Ammon's horn (tissue), 1 donor: ENCODE results near the gene RHBDF2.
"Not testable (repeated sequence)": the region's sequence is repeated elsewhere in the genome, so short reads cannot be mapped to it uniquely, and the experiment has no call there.

Experiments
- DNase-seq: peaks from one replicate; pipeline ENCODE4 v3.0.0-alpha.2; 2016; ENCODE audit warnings: low spot score

The RHBDF2 gene

DNA sequence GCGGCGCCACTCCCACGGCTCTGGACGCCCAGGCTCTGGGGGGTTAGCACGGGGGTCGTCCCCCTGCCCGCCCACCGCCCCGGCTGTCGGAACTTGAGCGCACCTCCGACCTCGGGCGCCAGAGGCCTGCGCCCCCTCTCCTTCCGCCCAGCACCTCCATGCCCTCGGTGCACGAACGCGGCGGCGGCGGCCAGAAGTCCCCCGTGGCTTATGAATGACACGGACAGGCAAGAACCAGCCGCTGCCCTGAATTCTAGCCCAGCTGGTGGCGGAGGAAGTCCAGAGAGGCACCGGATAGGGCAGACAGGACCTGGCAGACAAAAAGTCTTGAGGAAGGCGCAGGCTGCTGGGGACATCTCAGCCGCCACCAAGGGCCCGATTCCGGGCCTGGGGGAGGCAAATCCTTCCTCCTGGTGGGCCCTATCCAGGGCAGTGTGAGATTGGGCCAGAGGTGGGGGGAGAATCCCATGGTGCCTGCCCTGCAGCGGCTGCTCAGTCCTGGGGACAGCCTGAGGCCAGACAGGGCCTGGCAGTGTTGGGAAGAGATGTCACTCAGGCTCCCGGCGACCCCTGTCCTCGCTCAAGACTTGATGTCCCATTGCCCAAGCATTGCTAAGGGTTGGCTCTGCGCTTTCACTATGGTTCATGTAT lies 37.2 kb upstream of the RHBDF2 start:
- DNase-seq, result no peak

DNA sequence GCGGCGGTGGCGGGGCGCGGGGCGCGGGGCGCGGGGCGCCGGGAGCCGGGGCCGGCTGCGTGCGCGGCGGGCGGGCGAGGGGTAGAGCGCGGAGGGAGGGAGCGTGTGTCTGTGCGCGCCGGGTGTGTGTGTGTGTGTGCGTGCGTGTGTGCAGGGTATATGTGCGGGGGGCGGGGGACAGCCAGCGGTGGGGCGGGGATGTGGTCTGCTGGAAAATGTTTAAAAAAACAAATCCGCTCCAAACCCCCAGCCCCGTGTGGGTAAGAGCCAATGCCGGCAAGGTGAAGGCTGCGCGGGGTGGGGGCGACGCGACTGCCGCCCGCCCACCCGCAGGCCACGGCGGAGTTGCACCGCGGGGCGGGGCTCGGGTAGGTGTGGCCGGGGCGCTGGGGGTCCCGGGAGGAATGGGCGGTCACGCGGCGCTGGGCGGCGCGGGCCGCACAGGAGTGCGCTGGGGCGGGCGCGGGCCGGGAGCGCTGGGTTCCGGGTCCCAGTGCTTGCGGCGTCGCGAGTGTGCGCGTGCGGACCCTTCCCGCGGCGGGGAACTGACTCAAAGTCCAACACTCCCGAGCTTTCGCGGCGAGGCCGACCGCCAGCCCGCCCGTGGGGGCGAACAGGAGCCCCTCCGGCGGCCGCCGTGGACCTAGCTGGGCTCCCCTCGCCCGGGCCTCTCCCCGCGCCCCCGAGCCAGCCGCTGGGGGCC lies 36.5 kb upstream of the RHBDF2 start, which contains the start of gene CYGB:
TSS of gene CYGB (minus strand) at position 132 of the 703 bp plus-strand sequence. CDS start 167 bp downstream, outside the sequence.
- DNase-seq, result no peak

DNA sequence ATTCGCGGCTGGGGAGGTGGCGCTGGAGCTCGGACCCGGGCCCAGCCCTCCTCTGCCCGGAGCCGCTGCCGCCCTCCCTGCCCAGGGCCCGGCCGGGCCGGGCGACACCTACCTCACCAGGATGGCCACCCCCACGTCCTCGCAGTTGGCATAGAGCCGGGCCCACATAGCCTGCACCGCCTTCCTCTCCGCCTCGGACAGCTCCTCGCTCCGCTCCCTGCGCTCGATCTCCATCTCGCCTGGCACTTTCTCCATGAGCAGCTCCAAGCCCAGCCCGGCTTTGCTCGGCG lies 36.0 kb upstream of the RHBDF2 start:
- DNase-seq, result no peak

DNA sequence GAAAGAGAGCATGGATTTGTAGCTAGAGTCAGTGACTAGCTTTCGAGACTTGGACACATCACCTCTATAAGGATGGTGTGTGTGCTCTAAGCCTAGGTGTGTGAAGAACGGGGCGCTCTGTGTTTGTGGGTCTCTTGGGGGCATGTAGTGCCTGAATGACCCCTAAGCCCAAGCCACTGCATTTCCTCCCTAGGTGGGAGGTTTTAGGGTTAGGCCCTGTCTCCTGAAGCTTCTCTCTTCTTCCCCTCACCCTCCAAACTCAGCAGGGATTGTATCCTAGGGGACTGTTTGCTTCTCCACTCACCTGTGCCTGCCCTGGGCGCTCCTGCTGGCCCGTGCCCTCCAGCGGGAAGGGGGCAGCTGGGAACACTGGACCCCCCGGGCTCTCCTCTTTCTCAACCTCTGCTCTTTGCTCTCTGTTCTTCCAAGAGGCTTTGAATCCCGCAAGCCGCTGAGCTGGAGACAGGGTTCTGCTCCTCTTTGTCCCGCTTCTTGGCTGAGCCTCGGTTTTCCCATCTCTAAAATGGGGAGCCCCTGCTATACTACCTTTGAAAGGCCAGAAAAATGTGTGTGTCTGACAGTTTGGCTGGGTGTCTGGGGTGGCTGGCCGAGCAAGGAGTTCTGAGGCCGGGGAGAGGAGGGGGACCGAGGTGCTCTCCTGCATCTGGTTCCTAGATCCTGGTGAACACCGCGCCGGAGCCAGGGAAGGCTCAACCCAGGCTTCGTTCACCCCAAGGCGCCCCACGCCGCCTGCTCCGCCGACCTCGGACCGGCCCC lies 35.5 kb upstream of the RHBDF2 start:
- no peak for DNase-seq

DNA sequence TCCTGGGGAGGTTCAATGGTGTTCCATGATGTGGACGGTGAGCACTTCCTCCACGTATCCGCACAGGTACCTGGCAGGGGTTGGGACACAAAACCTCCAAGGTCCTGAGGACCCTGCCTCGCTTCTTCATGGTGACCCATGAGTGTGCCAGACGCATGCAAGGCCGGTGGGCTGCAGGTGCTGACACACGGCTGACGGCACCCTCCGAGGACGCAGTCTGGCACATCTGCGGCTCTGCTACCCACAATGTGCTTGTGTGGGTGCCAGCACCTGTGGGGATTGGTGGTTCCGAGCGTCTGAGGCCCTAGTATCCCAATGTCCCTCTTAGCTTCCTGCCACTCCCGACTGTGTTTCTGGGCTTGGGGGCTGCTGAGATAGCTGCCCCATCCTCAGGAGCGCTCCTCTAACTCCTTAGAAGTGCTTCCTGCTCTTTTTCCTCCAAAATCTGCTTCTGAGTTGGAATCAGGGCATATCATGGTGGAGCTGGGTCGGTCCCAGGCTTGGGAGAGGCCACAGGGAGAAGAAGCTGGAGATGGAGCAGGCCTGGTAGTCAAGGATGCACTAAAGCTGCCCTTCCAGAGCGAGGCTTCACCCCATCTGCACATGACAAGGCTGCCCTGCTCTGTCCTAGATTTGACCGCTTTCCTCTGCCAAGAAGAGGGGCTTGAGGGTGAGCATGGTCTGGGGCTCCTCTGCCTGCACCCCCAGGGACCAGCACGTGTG lies 34.7 kb upstream of the RHBDF2 start:
- DNase-seq, result no peak

DNA sequence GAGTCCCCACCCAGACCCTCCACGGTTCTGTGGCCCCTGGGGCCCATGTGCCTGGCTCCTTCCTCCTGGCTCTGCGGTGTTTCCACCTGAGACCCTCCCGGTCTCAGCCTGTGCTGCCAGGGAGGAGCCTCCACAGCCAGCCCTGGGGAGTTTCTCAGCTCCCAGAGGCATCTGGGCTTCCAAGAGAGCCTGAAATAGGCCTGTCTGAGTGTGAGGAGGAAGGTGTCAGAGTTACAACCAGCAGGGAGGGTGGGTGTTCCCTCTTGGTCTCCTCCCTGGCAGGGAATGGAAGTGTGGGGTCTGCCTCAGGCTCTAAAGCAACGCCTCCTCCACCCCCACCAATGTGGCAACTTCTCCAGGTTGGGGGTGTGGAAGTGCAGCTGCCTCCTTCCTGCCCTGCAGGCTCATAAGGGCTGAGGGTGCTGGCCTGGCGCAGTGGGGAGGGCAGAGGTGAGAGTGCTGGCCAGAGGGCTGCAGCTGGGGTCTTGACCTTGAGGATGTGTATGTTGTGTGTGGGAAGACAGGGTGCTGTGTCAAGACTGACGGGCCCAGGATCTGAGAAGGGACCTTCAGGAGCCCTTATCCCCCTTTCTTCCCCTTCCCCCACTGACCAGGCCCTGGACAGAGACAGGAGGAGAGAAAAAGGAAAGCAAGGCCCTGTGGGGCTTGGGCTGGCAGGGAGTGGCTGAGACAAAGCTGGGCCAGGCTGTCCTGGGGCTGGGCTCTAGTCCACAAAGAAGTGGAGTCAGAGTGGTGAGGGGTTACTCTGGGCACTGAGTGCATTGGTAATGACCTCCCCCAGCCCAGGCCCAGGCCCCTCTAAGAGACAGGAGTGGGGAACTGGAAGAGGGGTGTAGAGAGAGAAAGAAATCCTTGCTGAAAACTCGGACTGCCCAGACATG lies 33.9 kb upstream of the RHBDF2 start:
- DNase-seq, result no peak

DNA sequence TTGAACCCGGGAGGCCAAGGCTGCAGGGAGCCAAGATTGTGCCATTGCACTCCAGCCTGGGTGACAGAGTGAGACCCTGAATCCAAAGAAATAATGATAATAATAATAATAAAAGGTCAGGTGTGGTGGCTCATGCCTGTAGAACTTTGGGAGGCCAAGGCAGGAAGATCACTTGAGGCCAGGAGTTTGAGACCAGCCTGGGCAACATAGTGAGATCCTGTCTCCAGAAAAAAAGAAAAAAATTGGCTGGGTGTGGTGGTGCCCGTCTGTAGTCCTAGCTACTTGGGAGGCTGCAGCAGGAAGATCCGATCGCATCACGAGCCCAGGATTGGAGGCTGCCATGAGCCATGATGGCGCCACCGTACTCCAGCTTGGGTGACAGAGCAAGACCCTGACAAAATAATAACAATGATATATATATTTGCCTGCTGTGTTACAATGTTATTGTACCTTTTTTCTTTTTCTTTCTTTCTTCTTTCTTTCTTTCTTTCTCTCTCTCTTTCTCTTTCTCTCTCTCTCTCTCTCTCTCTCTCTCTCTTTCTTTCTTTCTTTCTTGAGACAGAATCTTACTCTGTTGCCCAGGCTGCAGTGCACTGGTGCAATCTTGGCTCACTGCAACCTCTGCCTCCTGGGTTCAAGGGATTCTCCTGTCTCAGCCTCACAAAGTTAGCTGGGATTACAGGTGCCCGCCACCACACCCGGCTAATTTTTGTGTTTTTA lies 32.6 kb upstream of the RHBDF2 start:
- DNase-seq, result not testable (repeated sequence)

DNA sequence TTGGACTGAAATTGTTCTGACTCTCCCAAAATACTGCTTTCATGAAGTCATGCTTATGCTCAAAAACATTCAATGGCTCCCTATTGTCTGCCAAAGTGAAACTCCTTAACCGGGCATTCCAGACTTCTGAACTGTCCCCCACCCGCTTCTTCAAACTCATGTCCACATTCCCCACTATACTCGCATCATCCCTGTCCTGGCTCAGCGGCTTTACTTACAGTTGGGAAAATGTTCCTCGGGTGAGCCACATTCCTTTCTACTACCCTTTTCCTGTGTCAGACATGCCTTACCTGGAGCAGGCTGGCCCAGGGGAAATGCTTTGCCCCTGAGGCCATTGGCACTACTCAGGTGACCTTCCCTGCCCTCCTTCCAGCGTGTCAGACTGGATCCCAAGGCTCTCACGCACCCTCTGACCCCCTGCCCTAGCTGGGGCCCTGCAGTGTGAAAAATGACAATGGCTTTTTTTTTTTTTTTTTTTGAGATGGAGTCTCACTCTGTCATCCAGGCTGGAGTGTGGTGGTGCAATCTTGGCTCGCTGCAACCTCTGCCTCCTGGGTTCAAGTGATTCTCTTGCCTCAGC lies 30.9 kb upstream of the RHBDF2 start:
- DNase-seq, result no peak

DNA sequence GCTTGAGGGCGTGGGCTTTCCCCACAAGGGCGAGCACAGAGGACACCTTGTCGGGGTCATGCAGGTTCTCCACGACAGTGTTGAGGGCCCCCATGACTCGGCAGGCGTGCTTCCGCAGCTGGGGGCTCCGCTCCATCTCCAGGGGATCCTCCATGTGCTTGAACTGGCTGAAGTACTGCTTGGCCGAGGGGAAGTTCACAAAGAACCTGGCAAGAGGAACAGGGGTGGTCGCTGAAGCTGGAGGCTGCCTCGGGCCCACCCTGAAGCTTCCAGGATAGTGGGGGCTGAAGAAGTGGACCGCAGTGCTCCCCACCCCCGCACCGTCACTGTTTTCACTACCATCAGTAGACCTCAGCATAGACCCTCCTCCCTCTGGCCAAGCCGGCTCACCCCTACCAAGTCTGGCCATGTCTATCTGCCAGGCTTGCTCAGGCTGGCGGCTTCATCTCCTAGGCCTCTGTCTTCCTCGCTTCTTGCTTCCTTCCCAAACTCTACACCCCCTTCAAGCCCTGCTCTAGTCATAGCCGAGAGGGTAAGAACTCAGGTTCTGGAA lies 30.3 kb upstream of the RHBDF2 start:
- DNase-seq, result no peak

DNA sequence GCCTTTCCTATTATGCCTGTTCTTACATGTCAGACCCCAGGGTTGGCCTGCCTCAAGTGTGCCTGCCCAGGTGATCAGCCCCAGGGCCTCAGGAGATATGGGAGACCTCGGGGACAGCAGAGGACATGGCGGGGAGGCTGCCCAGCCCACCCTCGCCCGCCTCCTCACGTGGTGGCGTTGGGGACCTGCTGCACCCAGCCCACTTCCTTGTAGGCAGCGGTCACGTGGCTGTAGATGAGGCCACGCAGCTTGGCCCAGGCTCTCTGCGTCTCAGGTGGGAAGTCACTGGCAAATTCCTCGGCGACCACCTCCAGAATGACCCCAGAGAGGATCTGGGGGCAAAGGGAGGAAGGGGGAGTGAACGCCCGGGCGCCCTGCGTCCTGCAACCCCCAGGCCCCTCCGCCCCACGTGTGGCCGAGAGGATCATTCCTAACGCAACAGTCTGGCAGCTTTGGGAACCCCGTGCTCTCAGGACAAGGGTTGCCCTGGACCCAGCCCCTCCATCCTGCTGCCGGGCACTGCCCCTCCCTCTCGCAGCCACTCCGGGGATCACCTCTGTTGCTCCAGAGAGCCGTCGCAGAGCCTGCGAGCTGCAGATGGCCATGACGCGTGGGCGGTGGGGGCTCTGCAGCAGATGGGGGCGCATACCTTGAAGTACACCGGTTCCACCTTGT lies 29.7 kb upstream of the RHBDF2 start:
- DNase-seq, result no peak

DNA sequence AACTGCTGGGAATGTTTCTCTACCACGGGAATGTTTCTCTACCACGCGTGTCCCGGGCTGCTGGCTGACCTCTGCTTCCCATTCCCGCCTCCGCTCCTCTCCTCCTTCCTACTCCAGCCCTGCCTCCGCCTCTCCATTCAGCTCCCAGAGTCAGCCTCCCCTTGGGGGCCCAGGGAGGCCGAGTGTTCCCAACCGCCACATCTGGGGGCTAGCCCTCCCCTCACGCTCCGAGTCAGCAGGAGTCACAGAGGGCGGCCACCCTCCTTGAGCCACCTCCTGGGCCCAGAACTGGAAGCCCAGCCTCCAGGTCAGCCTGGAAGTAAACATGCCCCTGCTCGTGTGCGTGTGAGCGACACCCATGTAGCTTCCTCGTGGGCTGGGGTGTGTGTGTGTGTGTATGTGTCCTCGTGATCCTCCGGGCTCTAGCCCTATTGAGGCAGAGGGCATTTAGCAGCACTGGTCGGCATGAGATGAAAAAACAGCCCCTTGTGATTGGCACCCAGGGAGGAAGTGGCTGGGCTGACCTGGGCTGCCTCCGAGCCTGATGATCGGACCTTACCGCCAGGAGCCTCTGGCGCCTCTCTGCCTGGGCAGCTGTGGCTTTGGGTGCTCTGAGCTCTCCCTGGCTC lies 29.0 kb upstream of the RHBDF2 start:
- no peak for DNase-seq

DNA sequence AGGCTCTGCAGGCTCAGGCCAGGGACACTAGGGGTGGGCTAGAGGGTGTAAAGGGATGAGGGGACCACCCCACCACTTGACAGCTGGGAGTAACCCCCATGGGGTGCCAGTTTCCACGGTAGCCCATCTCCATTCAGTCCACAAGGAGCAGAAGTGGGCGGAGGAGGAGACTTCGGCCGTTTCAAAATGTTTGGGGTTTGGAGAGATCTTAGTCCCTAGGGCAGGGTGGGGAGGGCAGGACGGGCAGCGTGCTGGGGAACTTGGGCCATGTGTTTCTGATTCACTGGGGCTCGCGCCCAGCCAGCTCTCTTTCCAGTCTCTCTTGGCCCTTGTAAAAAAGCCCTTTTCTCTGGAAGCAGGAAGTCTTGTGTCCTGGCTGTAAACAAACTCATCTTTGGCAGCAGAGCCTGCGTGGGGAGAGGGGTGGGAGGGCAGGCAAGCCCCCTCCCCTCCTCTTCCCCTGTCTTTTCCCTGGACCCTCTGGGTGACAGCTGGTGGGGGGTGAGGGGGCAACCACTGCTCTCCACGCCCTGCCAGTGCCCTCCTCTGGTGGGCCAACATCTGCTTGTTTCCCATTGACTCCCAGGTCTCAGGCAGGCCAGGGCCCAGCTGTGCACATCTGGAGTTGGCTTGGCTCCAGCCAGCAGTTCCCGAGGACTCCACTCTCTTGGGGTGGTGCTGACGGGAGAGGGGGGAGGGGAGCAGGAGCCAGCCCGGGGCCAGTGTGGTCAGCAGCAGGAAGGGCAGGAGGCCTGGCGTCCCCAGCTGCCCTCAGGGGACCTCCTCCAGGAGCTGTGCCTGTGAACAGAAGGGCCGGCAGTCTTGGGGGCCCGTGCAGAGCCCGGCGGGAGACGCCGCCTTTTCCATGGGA lies 28.2 kb upstream of the RHBDF2 start:
- peak; percentile 66 for DNase-seq

DNA sequence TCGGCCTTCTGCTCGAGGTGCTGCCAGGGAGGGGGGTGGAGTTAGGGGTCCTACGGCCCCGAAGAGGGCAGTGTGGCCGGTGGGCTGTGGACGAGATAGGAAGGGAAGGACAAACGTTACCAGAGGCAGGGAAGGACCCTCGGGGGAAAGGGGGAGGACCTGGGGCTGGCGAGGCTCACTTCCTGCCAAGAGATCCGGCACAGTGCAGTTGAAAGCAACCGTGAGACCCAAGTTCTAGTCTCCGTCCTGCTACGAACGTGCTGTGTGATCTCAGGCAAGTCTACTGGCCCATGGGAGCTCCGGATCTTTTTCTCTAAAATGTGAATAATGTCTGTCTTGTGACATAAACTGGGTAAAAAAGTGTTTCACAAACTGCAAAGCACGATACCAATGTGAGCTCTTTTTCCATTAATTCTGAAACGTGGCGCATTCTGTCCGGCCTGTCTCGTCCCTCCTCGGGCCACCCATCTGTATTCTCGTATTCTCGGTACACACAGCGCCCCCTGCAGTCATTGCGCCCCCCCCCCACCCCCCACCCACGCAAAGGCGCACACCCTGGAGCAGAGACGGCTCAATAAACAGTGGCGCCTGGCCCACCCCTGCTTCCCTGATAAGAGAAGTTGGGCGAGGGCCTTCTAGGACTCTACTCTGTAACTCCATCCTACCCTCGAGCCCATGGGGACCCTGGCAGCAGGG lies 27.5 kb upstream of the RHBDF2 start:
- no peak for DNase-seq

DNA sequence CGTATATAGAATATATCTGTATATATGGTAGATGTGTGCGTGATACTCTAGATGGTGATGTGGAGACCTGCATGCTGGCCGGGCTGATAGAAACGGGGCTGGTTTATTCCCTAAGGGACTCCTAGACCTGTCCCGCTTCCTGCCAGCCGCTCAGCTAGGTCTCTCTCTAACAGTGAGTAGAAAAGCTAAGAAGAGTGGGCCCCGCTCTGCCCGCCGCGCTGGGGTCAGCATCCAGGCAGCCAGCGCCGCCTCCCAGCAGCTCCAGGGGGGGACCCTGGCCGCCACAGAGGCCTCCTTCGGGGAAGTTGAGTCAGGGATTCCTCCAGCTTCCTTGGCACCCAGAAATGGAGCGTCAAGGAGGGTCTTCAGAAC lies 26.9 kb upstream of the RHBDF2 start:
- DNase-seq, result no peak

DNA sequence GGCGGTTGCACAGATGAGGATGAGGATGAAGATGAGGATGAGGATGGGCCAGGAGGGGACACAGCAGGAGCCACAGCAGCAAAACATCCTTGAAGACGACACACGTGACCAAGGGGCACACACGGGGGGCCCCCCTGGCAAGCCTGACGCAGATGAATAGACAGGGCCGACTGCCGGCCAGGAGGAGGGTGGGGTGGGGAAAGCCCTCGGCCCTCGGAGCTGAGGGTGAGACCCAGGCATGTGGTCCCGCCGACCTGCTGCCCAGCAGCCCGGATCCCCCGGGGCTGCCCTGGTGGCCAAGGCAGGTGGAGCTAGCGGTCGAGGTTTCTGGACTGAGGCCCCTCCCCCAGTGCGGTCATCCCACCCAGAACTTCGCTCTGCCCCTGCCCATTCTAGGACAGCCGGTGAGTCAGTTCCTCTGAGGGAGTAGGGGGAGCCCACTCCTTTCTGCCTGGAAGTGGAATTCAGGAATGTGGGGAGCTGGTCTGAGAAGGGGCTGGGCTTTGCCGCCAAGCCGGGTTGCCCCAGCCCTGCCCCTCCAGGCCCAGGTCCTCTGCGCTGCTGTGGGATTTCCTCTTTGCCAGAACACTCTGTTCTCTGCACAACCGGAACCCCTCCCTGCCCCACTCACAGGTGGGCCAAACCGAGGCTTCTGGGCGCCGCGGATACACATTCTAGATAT lies 26.3 kb upstream of the RHBDF2 start:
- no peak for DNase-seq

DNA sequence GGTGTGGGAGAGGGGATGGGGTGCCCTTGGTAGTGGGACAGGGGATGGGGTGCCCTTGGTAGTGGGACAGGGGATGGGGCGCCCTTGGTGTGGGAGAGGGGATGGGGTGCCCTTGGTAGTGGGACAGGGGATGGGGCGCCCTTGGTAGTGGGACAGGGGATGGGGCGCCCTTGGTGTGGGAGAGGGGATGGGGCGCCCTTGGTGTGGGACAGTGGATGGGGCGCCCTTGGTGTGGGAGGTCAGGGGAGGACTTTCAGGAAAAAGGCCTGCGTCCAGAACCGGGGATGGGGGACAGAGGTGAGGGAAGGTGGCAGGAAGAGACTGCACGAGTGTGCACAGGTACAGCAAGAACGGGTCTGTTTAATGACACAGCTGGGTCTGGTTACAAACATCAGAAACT lies 25.8 kb upstream of the RHBDF2 start:
- DNase-seq, result not testable (repeated sequence)

DNA sequence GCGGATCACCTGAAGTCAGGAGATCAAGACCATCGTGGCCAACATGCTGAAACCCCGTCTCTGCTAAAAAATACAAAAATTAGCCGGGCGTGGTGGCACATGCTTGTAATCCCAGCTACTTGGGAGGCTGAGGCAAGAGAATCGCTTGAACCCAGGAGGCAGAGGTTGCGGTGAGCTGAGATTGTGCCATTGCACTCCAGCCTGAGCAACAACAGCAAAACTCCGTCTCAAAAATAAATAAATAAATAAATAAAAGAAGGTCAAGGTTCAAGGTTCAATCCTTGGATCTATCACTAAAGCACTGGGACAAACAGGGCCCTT lies 24.2 kb upstream of the RHBDF2 start:
- not testable (repeated sequence) for DNase-seq
